ENCODE data around the gene DUSP9. TPM values are rescaled to one million over a fixed set of nuclear protein-coding genes. Genes with fewer than 3 reads are reported as not detected.

Gene DUSP9
- polyA plus RNA-seq, 1 donor (not counting 4 experiments of a cell fraction or from before 2014, with no cell fraction given), result 0.47 TPM

DNA sequence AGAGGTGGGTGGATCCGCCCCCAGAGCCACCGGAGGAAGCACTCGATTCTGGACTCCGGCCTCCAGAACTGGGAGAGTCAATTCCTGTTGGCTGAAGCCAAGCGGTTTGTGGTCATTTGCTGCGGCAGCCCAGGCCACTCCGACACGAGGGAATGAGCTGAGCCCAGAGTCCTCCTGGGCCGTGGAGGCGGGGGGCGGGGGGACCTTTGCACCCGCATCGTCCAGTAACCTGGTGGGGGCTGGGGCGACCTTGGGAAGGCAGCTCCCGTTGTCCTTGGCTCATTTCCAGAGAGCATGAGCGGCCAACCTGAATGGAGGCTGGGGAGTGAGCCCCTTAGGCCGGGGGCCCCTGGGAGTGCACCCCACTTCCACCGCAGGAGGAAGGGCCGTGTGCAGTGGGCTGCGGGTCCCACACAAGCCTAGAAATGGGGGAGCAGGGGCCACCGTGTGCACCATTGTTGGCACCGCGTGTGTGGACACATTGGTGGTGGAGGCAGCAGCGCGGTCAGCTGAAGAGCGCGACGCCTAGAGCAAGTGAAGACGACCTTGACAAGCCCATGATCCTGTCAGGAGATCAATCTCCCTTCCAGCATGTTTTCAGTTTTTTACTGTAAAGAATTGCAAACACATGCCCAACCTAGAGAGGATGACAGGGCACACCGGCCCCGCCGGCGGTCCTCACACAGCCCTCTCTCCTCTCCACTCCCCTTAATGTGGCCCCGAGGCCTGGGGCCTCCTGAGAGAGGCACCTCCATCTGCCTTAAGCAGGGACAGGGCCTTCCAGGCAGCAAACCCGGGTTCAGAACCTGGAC, 19.9 kb upstream of the DUSP9 start:
- FAIRE-seq, result no peak
- H3K27me3 ChIP-seq (ENCODE audit: control insufficient read depth, extremely low read depth, insufficient read depth, low read length), result no peaks in the 10 kb centered on the region
- dilution Hi-C loops (cut with MboI; ENCODE audit: extremely low pct_ligation_motif_present, low sequenced_read_pairs), result no loop called here

DNA sequence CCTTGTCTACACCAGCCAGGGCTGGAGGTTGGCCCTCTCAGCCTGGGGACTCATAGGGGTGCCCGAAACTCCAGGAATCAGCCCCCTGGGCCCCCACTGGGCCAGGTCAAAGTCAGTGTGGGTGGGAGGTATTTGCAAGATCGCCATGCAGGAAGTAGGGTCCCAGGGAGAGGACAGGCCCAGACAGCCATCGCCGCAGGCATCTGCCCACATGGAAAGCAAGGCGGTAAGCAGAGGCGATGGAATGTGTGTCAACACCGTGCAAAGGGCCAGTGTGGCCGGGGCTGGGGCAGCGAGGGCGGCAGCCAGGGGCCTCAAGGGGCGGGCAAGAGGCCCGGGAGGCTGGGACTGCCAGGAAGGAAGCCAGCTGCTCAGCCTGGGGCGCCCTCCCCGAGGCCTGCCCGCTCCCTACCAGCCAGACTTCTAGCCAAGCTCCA, 19.3 kb upstream of the DUSP9 start:
- Histone ChIP-seq H3K36me3 (ENCODE audit: control insufficient read depth in 2 of 2, extremely low read depth in 1 of 2, insufficient read depth in 2 of 2, low read length in 2 of 2) (no peaks in the 10 kb centered on the region), H3K79me2 (ENCODE audit: control insufficient read depth, insufficient read depth, low read length) (no peaks in the 10 kb centered on the region), H3K27ac (ENCODE audit: control insufficient read depth, insufficient read depth, low read length) (no peak overlapping the region), H3K4me1 (ENCODE audit: control insufficient read depth, extremely low read depth, insufficient read depth, low read length) (no peaks in the 10 kb centered on the region), H4K20me1 (ENCODE audit: control insufficient read depth, extremely low read depth, insufficient read depth, low read length) (no peaks in the 10 kb centered on the region), H3K9me1 (ENCODE audit: control insufficient read depth, extremely low read depth, insufficient read depth, low read length) (no peaks in the 10 kb centered on the region), H3K4me2 (ENCODE audit: control insufficient read depth, extremely low read depth, insufficient read depth, low read depth, low read length) (no peak overlapping the region), H3K4me3 (ENCODE audit: control insufficient read depth in 2 of 3, extremely low read depth in 1 of 3, insufficient read depth in 2 of 3, low read depth in 1 of 3, low read length in 3 of 3) (no peak overlapping the region), H3K9me3 (ENCODE audit: control insufficient read depth, low read depth, low read length) (peaks cover 1% of the 10 kb centered on the region), H3K27me3 (ENCODE audit: control insufficient read depth, extremely low read depth, insufficient read depth, low read length) (no peaks in the 10 kb centered on the region), H3K9ac (ENCODE audit: control insufficient read depth, extremely low read depth, insufficient read depth, low read length) (no peak overlapping the region), H2AFZ (ENCODE audit: control insufficient read depth, low read length) (no peak overlapping the region)
- DNase-seq (ENCODE audit: low read depth, low spot score) (no peak), FAIRE-seq (no peak)
- no peak for TF ChIP-seq EZH2 (IDR thresholded peaks at IDR 0.05; ENCODE audit: low read length)
- TF ChIP-seq, protein P1, sequence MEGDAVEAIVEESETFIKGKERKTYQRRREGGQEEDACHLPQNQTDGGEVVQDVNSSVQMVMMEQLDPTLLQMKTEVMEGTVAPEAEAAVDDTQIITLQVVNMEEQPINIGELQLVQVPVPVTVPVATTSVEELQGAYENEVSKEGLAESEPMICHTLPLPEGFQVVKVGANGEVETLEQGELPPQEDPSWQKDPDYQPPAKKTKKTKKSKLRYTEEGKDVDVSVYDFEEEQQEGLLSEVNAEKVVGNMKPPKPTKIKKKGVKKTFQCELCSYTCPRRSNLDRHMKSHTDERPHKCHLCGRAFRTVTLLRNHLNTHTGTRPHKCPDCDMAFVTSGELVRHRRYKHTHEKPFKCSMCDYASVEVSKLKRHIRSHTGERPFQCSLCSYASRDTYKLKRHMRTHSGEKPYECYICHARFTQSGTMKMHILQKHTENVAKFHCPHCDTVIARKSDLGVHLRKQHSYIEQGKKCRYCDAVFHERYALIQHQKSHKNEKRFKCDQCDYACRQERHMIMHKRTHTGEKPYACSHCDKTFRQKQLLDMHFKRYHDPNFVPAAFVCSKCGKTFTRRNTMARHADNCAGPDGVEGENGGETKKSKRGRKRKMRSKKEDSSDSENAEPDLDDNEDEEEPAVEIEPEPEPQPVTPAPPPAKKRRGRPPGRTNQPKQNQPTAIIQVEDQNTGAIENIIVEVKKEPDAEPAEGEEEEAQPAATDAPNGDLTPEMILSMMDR (optimal IDR thresholded peaks at IDR 0.05 in 1 of 3, IDR thresholded peaks at IDR 0.05 in 1 of 3, conservative IDR thresholded peaks at IDR 0.05 in 1 of 3; ENCODE audit: extremely low read depth in 1 of 3, insufficient read depth in 2 of 3, low read length in 3 of 3), result no peak
- dilution Hi-C loops (cut with MboI; ENCODE audit: extremely low pct_ligation_motif_present, low sequenced_read_pairs), result no loop called here

More for the DNA sequence above, 19.9 kb upstream of the DUSP9 start:
- H4K20me1 ChIP-seq (ENCODE audit: control insufficient read depth, extremely low read depth, insufficient read depth, low read length), result no peaks in the 10 kb centered on the region
- H3K9ac ChIP-seq (ENCODE audit: control insufficient read depth, extremely low read depth, insufficient read depth, low read length), result no peak overlapping the region
- H3K4me1 ChIP-seq (ENCODE audit: control insufficient read depth, extremely low read depth, insufficient read depth, low read length), result no peaks in the 10 kb centered on the region
- no peaks in the 10 kb centered on the region for H3K9me1 ChIP-seq (ENCODE audit: control insufficient read depth, extremely low read depth, insufficient read depth, low read length)
- no peaks in the 10 kb centered on the region for H3K79me2 ChIP-seq (ENCODE audit: control insufficient read depth, insufficient read depth, low read length)
- peaks cover 1% of the 10 kb centered on the region for H3K9me3 ChIP-seq (ENCODE audit: control insufficient read depth, low read depth, low read length)
- no peaks in the 10 kb centered on the region for H3K36me3 ChIP-seq (ENCODE audit: control insufficient read depth in 2 of 2, extremely low read depth in 1 of 2, insufficient read depth in 2 of 2, low read length in 2 of 2)
- H3K4me2 ChIP-seq (ENCODE audit: control insufficient read depth, extremely low read depth, insufficient read depth, low read depth, low read length), result no peak overlapping the region
- no peak overlapping the region for H3K27ac ChIP-seq (ENCODE audit: control insufficient read depth, insufficient read depth, low read length)
- no peak for DNase-seq (ENCODE audit: low read depth, low spot score)
- TF ChIP-seq EZH2 (IDR thresholded peaks at IDR 0.05; ENCODE audit: low read length), result no peak
- TF ChIP-seq, protein P1 (optimal IDR thresholded peaks at IDR 0.05 in 1 of 3, IDR thresholded peaks at IDR 0.05 in 1 of 3, conservative IDR thresholded peaks at IDR 0.05 in 1 of 3; ENCODE audit: extremely low read depth in 1 of 3, insufficient read depth in 2 of 3, low read length in 3 of 3), result no peak
- no peak overlapping the region for H2AFZ ChIP-seq (ENCODE audit: control insufficient read depth, low read length)
- H3K4me3 ChIP-seq (ENCODE audit: control insufficient read depth in 2 of 3, extremely low read depth in 1 of 3, insufficient read depth in 2 of 3, low read depth in 1 of 3, low read length in 3 of 3), result no peak overlapping the region

All from keratinocyte (primary cell).